ENCODE measurements around the gene NELL1.

The NELL1 gene

GRCh38 chr11:20934516-20934915, 265.1 kb downstream of the NELL1 start:
- Histone ChIP-seq H3K27ac (no peak overlapping the region), H3K9ac (ENCODE audit: insufficient read length) (no peak overlapping the region), H3K36me3 (ENCODE audit: insufficient read depth, low read length) (no peaks in the 10 kb centered on the region), H3K9me3 (ENCODE audit: low read depth, low read length) (no peaks in the 10 kb centered on the region), H3K4me3 (no peak overlapping the region)
- TF ChIP-seq EZH2 (IDR thresholded peaks at IDR 0.05) (no peak), POLR2AphosphoS5 (IDR thresholded peaks at IDR 0.05; ENCODE audit: borderline replicate concordance, low read depth, low read length) (no peak), FOXP2 (optimal IDR thresholded peaks at IDR 0.05; ENCODE audit: control extremely low read depth, extremely low read length, insufficient read depth) (no peak)
- no peak for DNase-seq (ENCODE audit: low read depth, low spot score)

GRCh38 chr11:20937826-20938225, 268.4 kb downstream of the NELL1 start:
- no peak overlapping the region for H3K4me3 ChIP-seq
- no peak overlapping the region for H3K9ac ChIP-seq (ENCODE audit: insufficient read length)
- H3K9me3 ChIP-seq (ENCODE audit: low read depth, low read length), result no peaks in the 10 kb centered on the region
- no peaks in the 10 kb centered on the region for H3K36me3 ChIP-seq (ENCODE audit: insufficient read depth, low read length)
- H3K27ac ChIP-seq, result no peak overlapping the region
- DNase-seq (ENCODE audit: low read depth, low spot score), result no peak
- TF ChIP-seq FOXP2 (optimal IDR thresholded peaks at IDR 0.05; ENCODE audit: control extremely low read depth, extremely low read length, insufficient read depth) (no peak), EZH2 (IDR thresholded peaks at IDR 0.05) (no peak)

- no peaks in the 10 kb centered on the region for H3K9me3 ChIP-seq (ENCODE audit: low read depth, low read length)
- no peak overlapping the region for H3K4me3 ChIP-seq
- H3K36me3 ChIP-seq (ENCODE audit: insufficient read depth, low read length), result no peaks in the 10 kb centered on the region
- no peak overlapping the region for H3K27ac ChIP-seq
- TF ChIP-seq FOXP2 (optimal IDR thresholded peaks at IDR 0.05; ENCODE audit: control extremely low read depth, extremely low read length, insufficient read depth) (no peak), POLR2AphosphoS5 (IDR thresholded peaks at IDR 0.05; ENCODE audit: borderline replicate concordance, low read depth, low read length) (no peak), EZH2 (IDR thresholded peaks at IDR 0.05) (no peak)
- H3K9ac ChIP-seq (ENCODE audit: insufficient read length), result no peak overlapping the region
- DNase-seq (ENCODE audit: low read depth, low spot score), result no peak
These were observed 280.2 kb downstream of the NELL1 start for GRCh38 chr11:20949585-20949984.

- Histone ChIP-seq H3K4me3 (no peak overlapping the region), H3K27ac (no peak overlapping the region), H3K9me3 (ENCODE audit: low read depth, low read length) (no peaks in the 10 kb centered on the region), H3K9ac (ENCODE audit: insufficient read length) (no peak overlapping the region), H3K36me3 (ENCODE audit: insufficient read depth, low read length) (no peaks in the 10 kb centered on the region)
- no peak for TF ChIP-seq EZH2 (IDR thresholded peaks at IDR 0.05)
- no peak for TF ChIP-seq FOXP2 (optimal IDR thresholded peaks at IDR 0.05; ENCODE audit: control extremely low read depth, extremely low read length, insufficient read depth)
- TF ChIP-seq POLR2AphosphoS5 (IDR thresholded peaks at IDR 0.05; ENCODE audit: borderline replicate concordance, low read depth, low read length), result no peak
- DNase-seq (ENCODE audit: low read depth, low spot score), result no peak
These were observed 293.2 kb downstream of the NELL1 start for GRCh38 chr11:20962581-20962980.

GRCh38 chr11:20963596-20963995, 294.2 kb downstream of the NELL1 start:
- DNase-seq (ENCODE audit: low read depth, low spot score), result no peak
- no peaks in the 10 kb centered on the region for H3K36me3 ChIP-seq (ENCODE audit: insufficient read depth, low read length)
- H3K27ac ChIP-seq, result no peak overlapping the region
- no peak for TF ChIP-seq FOXP2 (optimal IDR thresholded peaks at IDR 0.05; ENCODE audit: control extremely low read depth, extremely low read length, insufficient read depth)
- TF ChIP-seq EZH2 (IDR thresholded peaks at IDR 0.05), result no peak
- no peak for TF ChIP-seq POLR2AphosphoS5 (IDR thresholded peaks at IDR 0.05; ENCODE audit: borderline replicate concordance, low read depth, low read length)
- H3K4me3 ChIP-seq, result no peak overlapping the region
- H3K9ac ChIP-seq (ENCODE audit: insufficient read length), result no peak overlapping the region
- H3K9me3 ChIP-seq (ENCODE audit: low read depth, low read length), result no peaks in the 10 kb centered on the region

GRCh38 chr11:20964985-20965384, 295.6 kb downstream of the NELL1 start:
- Histone ChIP-seq H3K27ac (no peak overlapping the region), H3K9ac (ENCODE audit: insufficient read length) (no peak overlapping the region), H3K9me3 (ENCODE audit: low read depth, low read length) (no peaks in the 10 kb centered on the region), H3K4me3 (no peak overlapping the region), H3K36me3 (ENCODE audit: insufficient read depth, low read length) (no peaks in the 10 kb centered on the region)
- no peak for DNase-seq (ENCODE audit: low read depth, low spot score)
- TF ChIP-seq POLR2AphosphoS5 (IDR thresholded peaks at IDR 0.05; ENCODE audit: borderline replicate concordance, low read depth, low read length), result no peak
- TF ChIP-seq FOXP2 (optimal IDR thresholded peaks at IDR 0.05; ENCODE audit: control extremely low read depth, extremely low read length, insufficient read depth), result no peak
- TF ChIP-seq EZH2 (IDR thresholded peaks at IDR 0.05), result no peak

GRCh38 chr11:20966489-20966888, 297.1 kb downstream of the NELL1 start:
- TF ChIP-seq FOXP2 (optimal IDR thresholded peaks at IDR 0.05; ENCODE audit: control extremely low read depth, extremely low read length, insufficient read depth) (no peak), EZH2 (IDR thresholded peaks at IDR 0.05) (no peak), POLR2AphosphoS5 (IDR thresholded peaks at IDR 0.05; ENCODE audit: borderline replicate concordance, low read depth, low read length) (no peak)

GRCh38 chr11:20973940-20974559, 304.7 kb downstream of the NELL1 start:
- H3K9ac ChIP-seq (ENCODE audit: insufficient read length), result no peak overlapping the region
- no peaks in the 10 kb centered on the region for H3K9me3 ChIP-seq (ENCODE audit: low read depth, low read length)
- TF ChIP-seq EZH2 (IDR thresholded peaks at IDR 0.05), result no peak
- no peak for TF ChIP-seq FOXP2 (optimal IDR thresholded peaks at IDR 0.05; ENCODE audit: control extremely low read depth, extremely low read length, insufficient read depth)
- TF ChIP-seq POLR2AphosphoS5 (IDR thresholded peaks at IDR 0.05; ENCODE audit: borderline replicate concordance, low read depth, low read length), result no peak
- no peak overlapping the region for H3K4me3 ChIP-seq
- no peaks in the 10 kb centered on the region for H3K36me3 ChIP-seq (ENCODE audit: insufficient read depth, low read length)
- no peak for DNase-seq (ENCODE audit: low read depth, low spot score)
- no peak overlapping the region for H3K27ac ChIP-seq

More at GRCh38 chr11:20966489-20966888, 297.1 kb downstream of the NELL1 start:
- no peak for DNase-seq (ENCODE audit: low read depth, low spot score)
- Histone ChIP-seq H3K9ac (ENCODE audit: insufficient read length) (no peak overlapping the region), H3K4me3 (no peak overlapping the region), H3K27ac (no peak overlapping the region), H3K9me3 (ENCODE audit: low read depth, low read length) (no peaks in the 10 kb centered on the region), H3K36me3 (ENCODE audit: insufficient read depth, low read length) (no peaks in the 10 kb centered on the region)

GRCh38 chr11:20980736-20981135, 311.4 kb downstream of the NELL1 start:
- Histone ChIP-seq H3K9me3 (ENCODE audit: low read depth, low read length) (no peaks in the 10 kb centered on the region), H3K36me3 (ENCODE audit: insufficient read depth, low read length) (no peaks in the 10 kb centered on the region)

More at GRCh38 chr11:20980736-20981135, 311.4 kb downstream of the NELL1 start:
- no peak overlapping the region for H3K27ac ChIP-seq
- DNase-seq (ENCODE audit: low read depth, low spot score), result no peak
- no peak overlapping the region for H3K4me3 ChIP-seq
- TF ChIP-seq EZH2 (IDR thresholded peaks at IDR 0.05) (no peak), FOXP2 (optimal IDR thresholded peaks at IDR 0.05; ENCODE audit: control extremely low read depth, extremely low read length, insufficient read depth) (no peak), POLR2AphosphoS5 (IDR thresholded peaks at IDR 0.05; ENCODE audit: borderline replicate concordance, low read depth, low read length) (no peak)
- no peak overlapping the region for H3K9ac ChIP-seq (ENCODE audit: insufficient read length)

Data from SK-N-MC (cell line).